MV-4-11 (cell line): ENCODE data around the gene RNF152.
"Not testable (repeated sequence)": the region's sequence is repeated elsewhere in the genome, so short reads cannot be mapped to it uniquely, and the experiment has no call there.

ENCODE experiments used
- DNase-seq: peaks from one replicate; lab custom pipeline; 2025; lab: John Stamatoyannopoulos, UW

Gene RNF152

GRCh38 chr18:61821748-61822147 is 71.1 kb downstream of the RNF152 start:
- no peak for DNase-seq

- DNase-seq, result no peak
Measured at GRCh38 chr18:61820882-61821281, 71.9 kb downstream of the RNF152 start.

- DNase-seq, result no peak
Measured at GRCh38 chr18:61817086-61817485, 75.7 kb downstream of the RNF152 start.

- no peak for DNase-seq
Measured at GRCh38 chr18:61815885-61816470, 76.8 kb downstream of the RNF152 start.

GRCh38 chr18:61808286-61808685 is 84.5 kb downstream of the RNF152 start:
- no peak for DNase-seq

- no peak for DNase-seq
Measured at GRCh38 chr18:61803393-61803792, 89.4 kb downstream of the RNF152 start.

- no peak for DNase-seq
Measured at GRCh38 chr18:61797696-61798590, 94.9 kb downstream of the RNF152 start.

- DNase-seq, result no peak
Measured at GRCh38 chr18:61791031-61791430, 101.8 kb downstream of the RNF152 start.

- DNase-seq, result not testable (repeated sequence)
Measured at GRCh38 chr18:61787011-61787670, 105.7 kb downstream of the RNF152 start.

GRCh38 chr18:61785588-61785987 is 107.2 kb downstream of the RNF152 start:
- no peak for DNase-seq

GRCh38 chr18:61784834-61785233 is 108.0 kb downstream of the RNF152 start:
- no peak for DNase-seq

GRCh38 chr18:61782545-61782944 is 110.3 kb downstream of the RNF152 start:
- no peak for DNase-seq

GRCh38 chr18:61776201-61776600 is 116.6 kb downstream of the RNF152 start:
- not testable (repeated sequence) for DNase-seq

GRCh38 chr18:61774846-61775245 is 118.0 kb downstream of the RNF152 start:
- DNase-seq, result no peak

- DNase-seq, result peak; percentile 28
Measured at GRCh38 chr18:61772293-61772848, 120.4 kb downstream of the RNF152 start.

- peak; percentile 83 for DNase-seq
Measured at GRCh38 chr18:61771861-61772260, 120.9 kb downstream of the RNF152 start.

GRCh38 chr18:61770279-61770678 is 122.5 kb downstream of the RNF152 start:
- DNase-seq, result peak; percentile 35

- no peak for DNase-seq
Measured at GRCh38 chr18:61766266-61766884, 126.4 kb downstream of the RNF152 start.

- no peak for DNase-seq
Measured at GRCh38 chr18:61765097-61765496, 127.7 kb downstream of the RNF152 start.

GRCh38 chr18:61764381-61764780 is 128.4 kb downstream of the RNF152 start:
- DNase-seq, result peak; percentile 82

GRCh38 chr18:61761875-61762274 is 130.9 kb downstream of the RNF152 start:
- DNase-seq, result no peak
